IMR-90 (cell line): ENCODE data around the gene DESI1. TPM values are rescaled to one million over a fixed set of nuclear protein-coding genes. Genes with fewer than 3 reads are reported as not detected.

Source experiments
- ATAC-seq: fragments of 200-7000 bp; cut with Tn5 transposase; 2 replicates; pipeline ENCODE4 v1.9.1; 2020; ENCODE audit warnings: low read depth, mild to moderate bottlenecking, moderate library complexity
- BruUV-seq: library from RNA; stranded (reverse); fragments of 400-500 nt; replicated peaks from 2 replicates; lab custom pipeline; 2021; lab: Mats Ljungman, UMichigan
- CTCF ChIA-PET: fragments of 300-600 bp; formaldehyde crosslinking; extraction: SDS; loops from one replicate; lab custom pipeline; 2021; ENCODE audit warnings: antibody characterized with exemption; lab: Yijun Ruan, JAX
- POLR2A ChIA-PET: fragments of 300-600 bp; sonication (Branson Sonifier 250); formaldehyde crosslinking; loops from one replicate; lab custom pipeline; 2022; ENCODE audit warnings: antibody characterized with exemption; ENCODE audit not compliant: unreplicated experiment; lab: Charles Lee
- DNase-seq: peaks from one replicate; pipeline ENCODE4 v3.0.0; 2013
- H2AFZ ChIP-seq: replicated peaks from 2 replicates; pipeline ENCODE3; 2013; ENCODE audit warnings: low read length, mild to moderate bottlenecking; ENCODE audit not compliant: poor library complexity
- H2AK5ac ChIP-seq: 2 replicates; pipeline ENCODE4 v1.6.1; 2013; ENCODE audit warnings: low read depth, low read length, inconsistent platforms
- H2AK9ac ChIP-seq: replicated peaks from 2 replicates; pipeline ENCODE3; 2013; ENCODE audit warnings: mild to moderate bottlenecking, low read depth, low read length, moderate library complexity; ENCODE audit not compliant: poor library complexity
- H2BK120ac ChIP-seq: 2 replicates; pipeline ENCODE4 v1.6.1; 2013; ENCODE audit warnings: low read depth, low read length, inconsistent platforms
- H2BK15ac ChIP-seq: 3 replicates; pipeline ENCODE4 v1.6.1; 2013; ENCODE audit warnings: low read depth, low read length, inconsistent platforms
- H2BK20ac ChIP-seq: 2 replicates; pipeline ENCODE4 v1.6.1; 2013; ENCODE audit warnings: low read depth, mild to moderate bottlenecking, inconsistent platforms, low read length, moderate library complexity
- H2BK5ac ChIP-seq: 2 replicates; pipeline ENCODE4 v1.6.1; 2013; ENCODE audit warnings: mild to moderate bottlenecking, low read depth, low read length, inconsistent platforms; ENCODE audit not compliant: poor library complexity, severe bottlenecking
- H3K14ac ChIP-seq: replicated peaks from 2 replicates; pipeline ENCODE4 v1.6.1; 2013; ENCODE audit warnings: low read depth, low read length, inconsistent platforms
- H3K18ac ChIP-seq: 2 replicates; pipeline ENCODE4 v1.6.1; 2013; ENCODE audit warnings: low read depth, low read length, control low read depth
- H3K23ac ChIP-seq: 2 replicates; pipeline ENCODE4 v1.6.1; 2013; ENCODE audit warnings: low read depth, low read length, inconsistent platforms
- H3K27ac ChIP-seq: 2 replicates; pipeline ENCODE4 v1.5.1; 2013; ENCODE audit warnings: mild to moderate bottlenecking, control low read depth, low read length; ENCODE audit not compliant: insufficient read depth
- H3K27me3 ChIP-seq: 2 replicates; pipeline ENCODE4 v1.6.1; 2013; ENCODE audit warnings: low read length; ENCODE audit not compliant: control insufficient read depth, insufficient read depth
- H3K36me3 ChIP-seq: 2 replicates; pipeline ENCODE4 v1.6.1; 2013; ENCODE audit warnings: low read length, mixed read lengths; ENCODE audit not compliant: control insufficient read depth, insufficient read depth
- H3K4ac ChIP-seq: 2 replicates; pipeline ENCODE4 v1.6.1; 2013; ENCODE audit warnings: low read depth, low read length, inconsistent platforms
- H3K4me1 ChIP-seq: 2 replicates; pipeline ENCODE4 v1.6.1; 2013; ENCODE audit warnings: low read length, mixed read lengths; ENCODE audit not compliant: control insufficient read depth, insufficient read depth
- H3K4me2 ChIP-seq: 2 replicates; pipeline ENCODE4 v1.6.1; 2013; ENCODE audit warnings: low read depth, mild to moderate bottlenecking, control low read depth, low read length, moderate library complexity
- H3K4me3 ChIP-seq: 2 replicates; pipeline ENCODE4 v1.5.1; 2013; ENCODE audit warnings: low read depth, mild to moderate bottlenecking, control low read depth, low read length, moderate library complexity; ENCODE audit not compliant: insufficient read depth
- H3K56ac ChIP-seq: 2 replicates; pipeline ENCODE4 v1.6.1; 2013; ENCODE audit warnings: low read length, inconsistent platforms; ENCODE audit not compliant: insufficient read depth; ENCODE audit errors: extremely low read depth
- H3K79me1 ChIP-seq, 2 experiments: 2 replicates each; pipeline ENCODE4 v1.6.1; 2013; ENCODE audit warnings: low read length in 2 of 2, inconsistent platforms in 1 of 2, low read depth in 1 of 2
- H3K9ac ChIP-seq: 2 replicates; pipeline ENCODE4 v1.6.1; 2013; ENCODE audit warnings: low read depth, low read length, control low read depth
- H3K9me1 ChIP-seq: 2 replicates; pipeline ENCODE4 v1.6.1; 2013; ENCODE audit warnings: low read length, inconsistent platforms; ENCODE audit not compliant: insufficient read depth
- H3K9me3 ChIP-seq: 2 replicates; pipeline ENCODE4 v1.6.1; 2013; ENCODE audit warnings: low read length; ENCODE audit not compliant: control insufficient read depth, insufficient read depth
- H4K20me1 ChIP-seq: 2 replicates; pipeline ENCODE4 v1.6.1; 2013; ENCODE audit warnings: low read length, inconsistent platforms; ENCODE audit not compliant: insufficient read depth
- H4K5ac ChIP-seq: 2 replicates; pipeline ENCODE4 v1.6.1; 2013; ENCODE audit warnings: mild to moderate bottlenecking, low read depth, low read length, control low read depth
- H4K8ac ChIP-seq, 2 experiments: 2 replicates each; pipeline ENCODE4 v1.6.1; 2013; ENCODE audit warnings: low read depth in 2 of 2, low read length in 2 of 2, control low read depth in 1 of 2, inconsistent platforms in 1 of 2
- H4K91ac ChIP-seq: 2 replicates; pipeline ENCODE4 v1.6.1; 2013; ENCODE audit warnings: low read depth, low read length, inconsistent platforms; ENCODE audit not compliant: insufficient read depth
- FOS ChIP-seq: fragments of 150-350 bp; IDR thresholded peaks from 2 replicates; pipeline ENCODE4 v1.6.1; 2016; ENCODE audit warnings: low read depth, low read length
- MAFK ChIP-seq: IDR thresholded peaks from 2 replicates; pipeline ENCODE4 v1.6.1; 2012; ENCODE audit warnings: low read depth, low read length, improper control_type of control experiment
- NFE2L2 ChIP-seq: fragments of 150-350 bp; IDR thresholded peaks from 2 replicates; pipeline ENCODE4 v1.6.1; 2016; ENCODE audit warnings: low read depth, mild to moderate bottlenecking, low read length
- RCOR1 ChIP-seq: IDR thresholded peaks from 2 replicates; pipeline ENCODE4 v1.6.1; 2012; ENCODE audit warnings: mild to moderate bottlenecking, low read length, improper control_type of control experiment; ENCODE audit not compliant: insufficient replicate concordance
- WGBS, 2 experiments: methylation state at CpG; one replicate each; pipeline versions ENCODE4 v1.1.5 to v1.1.7; 2013; ENCODE audit warnings: missing lambda C conversion rate in 2 of 2; ENCODE audit not compliant: insufficient read length in 1 of 2; ENCODE audit errors: extremely low coverage in 2 of 2; 5-methylcytosine and 5-hydroxymethylcytosine counted together
- dilution Hi-C: fragments of 300-500 bp; cut with HindIII; formaldehyde crosslinking; loops from one replicate; pipeline ENCODE4 v1.14.3; 2018; ENCODE audit warnings: low sequenced_read_pairs; ENCODE audit not compliant: unreplicated experiment
- in situ Hi-C: fragments of 300-500 bp; cut with MboI; formaldehyde crosslinking; loops from 3 replicates; pipeline ENCODE4 v1.14.3; 2019; ENCODE audit warnings: low sequenced_read_pairs, inconsistent platforms, mixed read lengths
- intact Hi-C: fragments of 100-400 bp; cut with micrococcal nuclease; formaldehyde crosslinking; loops from 2 replicates; pipeline ENCODE4 v1.10.0; 2022
- polyA plus RNA-seq, 3 experiments: library from polyadenylated mRNA; depleted of rRNA; stranded (reverse); fragments of >200 nt; gene quantifications; 2 replicates each; pipeline ENCODE4 v1.2.3, GENCODE V29; 2012; ENCODE audit warnings: low replicate concordance in 1 of 3
- total RNA-seq: library from RNA; depleted of rRNA; stranded (reverse); fragments of >200 nt; gene quantifications from 2 replicates; pipeline ENCODE4 v1.2.3, GENCODE V29; 2012

Gene DESI1
- total and polyA plus RNA-seq, 2 of the 4 experiments (the other 2 are of a cell fraction), result 14.5 to 24.9 TPM

DNA sequence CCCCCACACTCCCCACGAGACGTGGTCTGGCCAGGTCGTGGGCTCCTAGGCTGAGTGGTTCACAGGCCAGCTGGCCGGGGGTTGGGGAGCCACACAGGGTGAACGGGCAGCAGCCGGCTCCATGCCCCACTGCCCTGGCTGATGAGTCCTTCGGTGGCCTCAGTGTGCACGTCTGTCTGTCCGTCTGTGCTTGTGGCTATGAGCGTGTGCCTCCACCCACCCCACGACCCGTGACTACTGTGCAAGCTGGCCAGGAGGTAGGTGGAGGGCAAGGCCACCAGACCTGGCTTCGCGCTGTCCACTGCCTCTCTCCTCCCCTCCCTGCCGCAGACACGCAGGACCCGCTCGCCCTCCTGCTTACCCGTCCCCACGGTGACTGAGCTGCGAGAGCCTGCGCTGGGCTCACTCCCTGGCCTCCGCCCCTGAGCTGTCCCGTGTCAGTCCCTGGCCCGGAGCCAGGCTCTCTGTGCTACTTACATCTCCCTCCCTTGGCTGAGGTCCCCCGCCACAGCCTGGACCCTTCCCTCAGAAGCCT lies 45.9 kb downstream of the DESI1 start:
- H3K36me3 ChIP-seq, result peaks cover 69% of the 10 kb centered on the region
- H3K18ac ChIP-seq, result no peak overlapping the region
- no peak overlapping the region for H3K4me2 ChIP-seq
- ATAC-seq (peak; percentile 19), DNase-seq (peak; percentile 19)
- in situ Hi-C loops (no loop called here), intact Hi-C loops (no loop called here), dilution Hi-C loops (no loop called here)
- no peak overlapping the region for H3K27ac ChIP-seq
- peaks cover 7% of the 10 kb centered on the region; the same call in 1 of the 2 replicates for H3K4me1 ChIP-seq
- no TSS peak for BruUV-seq
- no peak overlapping the region for H3K14ac ChIP-seq
- no peak overlapping the region for H2AK5ac ChIP-seq
- CTCF ChIA-PET, result no interaction called here
- H3K4me3 ChIP-seq, result no peak overlapping the region
- no peaks in the 10 kb centered on the region for H3K27me3 ChIP-seq
- H4K20me1 ChIP-seq, result no peaks in the 10 kb centered on the region; the same call in none of the 2 replicates
- no peak overlapping the region for H2BK15ac ChIP-seq
- TF ChIP-seq RCOR1 (no peak), MAFK (no peak), FOS (no peak), NFE2L2 (no peak)
- no peak overlapping the region for H4K8ac ChIP-seq
- peak overlapping the region; percentile 16; the same call in 1 of the 2 replicates for H3K4ac ChIP-seq
- POLR2A ChIA-PET, result no interaction called here
- H2BK5ac ChIP-seq, result no peak overlapping the region
- H3K79me1 ChIP-seq, result peaks cover under 1 to 34% of the 10 kb centered on the region in 2 experiments
- no peak overlapping the region for H4K5ac ChIP-seq
- no peak overlapping the region for H3K56ac ChIP-seq
- no peak overlapping the region for H3K23ac ChIP-seq
- WGBS, 2 experiments, result 50% methylated on average over 10 of the region's 26 CpGs; no CpG with 5 or more reads in 1 of the 2 experiments
- H3K9me1 ChIP-seq, result no peaks in the 10 kb centered on the region; the same call in 1 of the 2 replicates
- H2BK120ac ChIP-seq, result no peak overlapping the region
- no peaks in the 10 kb centered on the region for H3K9me3 ChIP-seq
- no peak overlapping the region for H2AFZ ChIP-seq
- no peak overlapping the region for H2BK20ac ChIP-seq
- no peak overlapping the region for H3K9ac ChIP-seq
- peak overlapping the region; percentile 89 for H2AK9ac ChIP-seq
- no peak overlapping the region for H4K91ac ChIP-seq
